GM08714 (cell line): ENCODE results near the gene SOCS6.

Experiments
- H3K4me3 ChIP-seq: fragments of 200-500 bp; sonication (Bioruptor generic); 2 replicates; pipeline ENCODE4 v1.5.1; 2014; ENCODE audit warnings: mild to moderate bottlenecking, low read length, inconsistent platforms
- ZNF274 ChIP-seq: IDR thresholded peaks from 2 replicates; pipeline ENCODE4 v1.6.1; 2012; ENCODE audit warnings: mild to moderate bottlenecking, low read depth, low read length

The SOCS6 gene

DNA sequence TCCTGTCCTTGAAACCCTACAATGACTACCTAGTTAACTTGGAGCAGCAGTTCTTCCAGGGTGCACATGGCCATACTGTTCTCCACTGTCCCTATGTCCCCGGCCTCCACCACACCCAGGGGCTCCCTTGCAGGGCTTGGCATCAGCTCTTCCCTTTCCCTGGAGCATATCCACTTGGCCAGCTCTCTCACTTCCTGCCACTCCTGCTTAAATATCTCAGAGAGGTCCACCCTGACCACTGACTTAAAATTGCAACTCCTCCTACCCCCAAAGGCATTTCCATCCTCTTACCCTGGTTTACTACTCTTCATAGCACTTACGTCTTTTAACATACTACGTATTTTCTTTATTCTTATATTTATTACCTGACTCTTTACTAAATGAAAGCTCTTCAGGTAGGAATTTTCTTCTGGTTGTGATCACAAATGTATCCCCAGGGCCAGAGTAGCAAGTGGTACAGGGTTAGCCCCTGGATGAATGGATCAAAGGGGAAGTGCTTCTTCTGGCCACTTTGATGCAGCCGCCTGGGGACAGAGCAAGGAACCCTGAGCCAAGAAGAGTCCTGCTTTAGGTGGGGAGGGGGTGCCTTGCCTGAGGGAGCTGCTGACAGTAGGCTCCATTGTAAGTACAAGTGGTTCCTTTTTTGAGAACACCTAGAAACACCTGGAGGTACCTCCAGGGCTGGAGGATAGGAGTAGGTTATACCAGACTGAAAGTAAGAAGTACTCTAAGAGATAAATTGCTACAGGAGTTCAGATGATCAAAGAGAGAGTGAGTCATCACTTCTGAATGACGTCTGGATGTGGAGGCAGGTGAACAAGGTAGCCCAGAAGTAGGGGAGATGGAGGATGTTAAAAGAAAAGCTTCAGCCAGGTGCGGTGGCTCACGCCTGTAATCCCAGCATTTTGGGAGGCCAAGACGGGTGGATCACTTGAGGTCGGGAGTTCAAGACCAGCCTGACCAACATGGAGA, 82.2 kb downstream of the SOCS6 start:
- H3K4me3 ChIP-seq: no peak overlapping the region
- TF ChIP-seq ZNF274: no peak

DNA sequence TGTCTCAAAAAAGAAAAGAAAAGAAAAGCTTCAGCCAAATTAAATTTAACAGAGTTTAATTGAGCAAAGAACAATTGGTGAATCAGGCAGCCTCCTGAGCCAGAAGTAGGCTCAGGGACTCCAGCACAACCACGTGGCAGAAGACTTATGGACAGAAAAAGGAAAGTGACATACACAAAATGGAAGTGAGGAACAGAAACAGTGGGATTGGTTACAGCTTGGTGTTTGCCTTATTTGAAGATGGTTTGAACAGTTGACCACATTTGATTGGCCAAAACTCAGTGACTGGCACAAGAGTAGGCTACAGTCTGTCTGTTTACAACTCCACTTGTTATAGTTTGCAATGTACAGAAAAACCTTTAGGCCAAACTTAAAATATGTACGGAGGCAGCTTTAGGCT, 83.1 kb downstream of the SOCS6 start:
- no peak overlapping the region for H3K4me3 ChIP-seq
- no peak for TF ChIP-seq ZNF274

DNA sequence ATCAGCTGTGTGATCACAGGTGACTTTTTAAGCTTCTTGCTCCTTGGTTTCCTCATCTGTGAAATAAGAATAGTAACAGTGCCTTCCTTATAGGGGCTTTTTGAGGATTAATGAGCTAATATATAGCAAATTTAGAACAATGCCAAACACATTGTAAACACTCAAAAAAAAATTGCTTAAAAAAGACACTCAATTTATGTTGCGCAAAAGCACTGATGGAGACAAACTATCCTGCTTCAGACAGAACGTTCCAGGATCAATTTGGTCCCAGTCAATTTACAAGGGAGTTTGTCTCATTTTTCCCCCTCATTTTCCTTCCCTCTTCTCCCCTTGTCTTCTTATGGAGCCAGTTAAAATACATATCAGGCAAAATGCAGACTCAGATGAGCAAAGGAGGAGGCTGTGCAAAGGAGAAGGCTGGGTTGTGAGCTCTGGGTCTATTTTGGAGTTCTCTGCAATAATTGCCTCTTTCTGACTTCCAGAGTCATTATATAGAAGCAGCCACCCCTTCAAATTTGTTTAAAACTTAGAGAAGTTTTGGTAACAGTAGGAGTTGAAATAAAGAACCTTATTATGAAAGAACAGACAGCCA, 83.7 kb downstream of the SOCS6 start:
- H3K4me3 ChIP-seq: no peak overlapping the region
- TF ChIP-seq ZNF274: no peak

DNA sequence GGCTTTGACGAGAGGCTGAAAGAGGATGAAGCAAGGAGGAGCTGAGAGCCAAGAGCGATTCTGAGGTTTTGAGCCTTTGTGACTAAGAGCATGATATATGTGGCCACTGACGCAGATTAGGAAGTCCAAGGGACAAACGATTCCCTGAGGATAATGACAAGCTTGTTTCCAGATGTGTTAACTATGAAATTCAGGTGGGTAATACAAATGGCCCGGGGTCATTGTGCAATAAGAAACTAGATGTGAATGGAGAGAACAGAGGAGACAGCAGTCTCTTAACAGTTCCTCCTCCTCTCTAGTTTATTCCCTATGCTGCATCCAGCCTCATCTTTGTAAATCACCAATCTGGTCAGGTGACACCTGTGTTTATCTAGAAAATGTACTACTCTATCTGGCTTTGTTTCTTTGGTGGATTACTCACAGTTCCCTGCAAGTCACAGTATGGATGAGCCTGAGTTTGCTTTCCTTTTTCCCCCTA, 84.2 kb downstream of the SOCS6 start:
- TF ChIP-seq ZNF274: no peak
- H3K4me3 ChIP-seq: no peak overlapping the region

DNA sequence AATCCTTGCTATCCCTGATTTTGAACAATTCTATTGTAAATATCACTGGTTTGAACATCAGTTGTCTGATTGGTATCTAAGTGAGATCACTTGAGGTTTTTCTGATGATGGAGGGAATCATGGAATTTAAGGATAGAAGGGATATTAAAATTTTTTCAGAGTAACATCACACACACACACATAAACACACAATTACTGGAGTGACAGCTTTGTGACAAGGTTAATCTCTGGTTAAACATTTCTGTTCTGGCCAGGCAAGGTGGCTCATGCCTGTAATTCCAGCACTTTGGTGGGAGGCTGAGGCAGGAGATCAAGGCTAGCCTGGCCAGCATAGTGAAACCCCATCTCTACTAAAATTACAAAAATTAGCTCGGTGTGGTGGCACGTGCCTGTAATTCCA, 85.3 kb downstream of the SOCS6 start:
- H3K4me3 ChIP-seq: no peak overlapping the region
- TF ChIP-seq ZNF274: no peak

DNA sequence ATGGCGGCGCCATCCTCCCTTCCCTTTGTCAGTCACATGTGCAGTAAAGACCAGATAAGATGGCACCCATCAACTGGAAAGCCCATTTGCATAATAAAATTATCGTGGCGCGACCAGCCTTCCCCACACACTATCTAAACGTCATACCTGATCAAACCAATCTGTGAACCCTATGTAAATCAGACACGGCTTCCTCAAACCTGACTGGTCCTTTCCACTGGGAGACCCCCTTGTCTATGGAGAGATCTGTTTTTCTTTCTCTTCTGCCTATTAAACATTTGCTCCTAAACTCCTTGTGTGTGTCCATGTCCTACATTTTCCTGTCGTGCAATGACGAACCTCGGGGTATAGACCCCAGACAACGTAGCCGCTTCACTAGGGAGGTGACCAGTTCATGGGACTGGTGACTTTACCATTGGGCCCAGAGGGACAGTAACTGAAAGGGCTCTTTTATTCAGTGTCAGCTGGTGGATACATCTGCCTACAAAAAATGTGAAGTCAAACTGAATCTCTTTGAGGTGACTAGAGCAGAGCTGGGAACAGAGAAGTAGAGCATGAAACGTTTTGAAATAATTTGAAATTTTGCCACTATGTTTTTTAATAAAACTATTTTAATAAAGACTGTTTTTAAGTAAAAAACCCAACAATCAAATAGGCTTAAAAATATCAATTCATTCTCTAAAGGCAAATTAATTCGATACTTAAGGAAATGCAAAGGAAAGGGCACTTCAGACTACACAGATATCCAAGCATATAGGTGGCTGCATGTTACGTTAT, 87.5 kb downstream of the SOCS6 start:
- H3K4me3 ChIP-seq: no peak overlapping the region
- no peak for TF ChIP-seq ZNF274

- H3K4me3 ChIP-seq: no peak overlapping the region
- no peak for TF ChIP-seq ZNF274
Measured at GRCh38 chr18:70376914-70377258, 88.0 kb downstream of the SOCS6 start.

DNA sequence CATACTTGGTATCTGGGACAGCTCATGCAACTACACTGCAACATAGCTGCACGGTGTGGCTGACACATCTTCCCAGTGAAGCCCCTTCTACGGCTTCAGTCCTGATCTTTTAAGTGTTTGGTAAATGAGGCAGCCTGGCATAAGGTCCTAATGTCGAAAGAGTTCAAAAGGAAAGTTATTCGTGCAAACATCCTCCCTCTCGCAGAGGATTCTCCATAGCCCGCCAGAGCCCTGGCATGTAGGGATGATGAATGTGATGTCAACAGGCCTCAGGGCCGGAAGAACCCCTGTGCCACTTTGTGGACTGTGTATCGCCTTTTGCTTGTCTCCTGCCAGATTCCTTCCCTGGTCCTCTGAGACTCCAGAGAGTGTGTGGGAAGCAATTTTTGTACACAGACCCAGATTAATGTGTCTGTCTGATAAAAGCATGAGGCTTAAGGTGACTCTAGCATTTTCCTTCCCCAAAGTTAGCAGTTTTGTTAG, 88.5 kb downstream of the SOCS6 start:
- no peak for TF ChIP-seq ZNF274

DNA sequence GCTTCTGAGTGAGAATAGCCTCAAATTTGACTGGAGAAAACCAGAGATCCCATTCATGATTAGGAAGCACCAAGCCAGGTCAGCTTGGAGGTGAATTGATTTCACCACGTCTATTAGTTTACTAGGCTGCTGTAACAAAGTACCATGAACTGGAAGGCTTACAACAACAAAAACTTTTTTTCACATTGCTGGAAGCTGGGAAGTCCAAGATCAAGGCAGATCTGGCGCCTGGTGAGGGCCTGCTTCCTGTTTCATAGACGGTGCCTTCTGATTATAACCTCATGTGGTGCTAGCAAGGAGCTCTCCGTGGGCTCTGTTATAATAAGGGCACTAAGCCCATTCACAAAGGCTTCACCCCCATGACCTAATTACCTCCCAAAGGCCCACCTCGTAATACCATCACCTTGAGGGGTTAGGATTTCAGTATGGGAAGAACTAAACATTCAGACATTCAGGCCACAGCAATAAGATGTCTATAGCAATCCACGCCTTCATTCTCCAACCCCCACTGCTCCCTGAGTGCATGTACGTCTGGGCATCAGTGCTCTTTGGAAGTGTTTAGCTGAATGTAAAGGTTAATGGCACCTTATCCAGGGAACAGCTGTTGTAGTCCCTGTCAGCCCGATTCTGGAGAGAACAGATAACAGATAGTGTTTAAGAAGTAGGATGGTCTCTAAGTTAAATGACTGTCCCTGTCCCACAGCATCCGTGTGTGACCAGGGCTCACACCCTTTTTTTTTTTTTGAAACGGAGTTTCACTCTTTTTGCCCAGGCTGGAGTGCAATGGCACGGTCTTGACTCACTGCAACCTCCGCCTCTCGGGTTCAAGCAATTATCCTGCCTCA, 89.2 kb downstream of the SOCS6 start:
- no peak overlapping the region for H3K4me3 ChIP-seq

More for the DNA sequence above, 88.5 kb downstream of the SOCS6 start:
- H3K4me3 ChIP-seq: no peak overlapping the region

More for the DNA sequence above, 89.2 kb downstream of the SOCS6 start:
- TF ChIP-seq ZNF274: no peak
